GM03348 (cell line): ENCODE results near the gene WDR18.

Experiments
- DNase-seq: peaks from one replicate; pipeline ENCODE4 v3.0.0; 2012; ENCODE audit warnings: low spot score

The WDR18 gene

GRCh38 chr19:1008268-1009040 lies 24.3 kb downstream of the WDR18 start:
- no peak for DNase-seq

GRCh38 chr19:1009041-1009980 lies 25.2 kb downstream of the WDR18 start:
- DNase-seq = no peak

GRCh38 chr19:1009981-1010538 lies 25.9 kb downstream of the WDR18 start:
- no peak for DNase-seq

GRCh38 chr19:1010586-1011510 lies 26.7 kb downstream of the WDR18 start:
- DNase-seq = no peak

- no peak for DNase-seq
Measured at GRCh38 chr19:1011831-1012333, 27.7 kb downstream of the WDR18 start.

- no peak for DNase-seq
Measured at GRCh38 chr19:1012334-1012733, 28.2 kb downstream of the WDR18 start.

GRCh38 chr19:1013218-1013617 lies 29.1 kb downstream of the WDR18 start:
- no peak for DNase-seq

GRCh38 chr19:1014161-1015060 lies 30.3 kb downstream of the WDR18 start:
- DNase-seq = no peak

- no peak for DNase-seq
Measured at GRCh38 chr19:1015061-1015781, 31.1 kb downstream of the WDR18 start.

GRCh38 chr19:1015782-1016646 lies 31.9 kb downstream of the WDR18 start:
- no peak for DNase-seq

- DNase-seq = peak; percentile 56
Measured at GRCh38 chr19:1016647-1017114, 32.5 kb downstream of the WDR18 start.

- DNase-seq = no peak
Measured at GRCh38 chr19:1017115-1017905, 33.2 kb downstream of the WDR18 start.

GRCh38 chr19:1017906-1018305 lies 33.8 kb downstream of the WDR18 start:
- no peak for DNase-seq

GRCh38 chr19:1018393-1018792 lies 34.2 kb downstream of the WDR18 start:
- no peak for DNase-seq

- DNase-seq = no peak
Measured at GRCh38 chr19:1018932-1019615, 34.9 kb downstream of the WDR18 start.

GRCh38 chr19:1019616-1019961 lies 35.4 kb downstream of the WDR18 start:
- DNase-seq = no peak
